GM21529 (cell line): ENCODE measurements around the gene PAM.
"Not testable (repeated sequence)": the region's sequence is repeated elsewhere in the genome, so short reads cannot be mapped to it uniquely, and the experiment has no call there.

ENCODE experiments used
- ATAC-seq: cut with Tn5 transposase; IDR thresholded peaks from one replicate; pipeline ENCODE4 v1.9.1; 2021; ENCODE audit not compliant: unreplicated experiment

The PAM gene

DNA sequence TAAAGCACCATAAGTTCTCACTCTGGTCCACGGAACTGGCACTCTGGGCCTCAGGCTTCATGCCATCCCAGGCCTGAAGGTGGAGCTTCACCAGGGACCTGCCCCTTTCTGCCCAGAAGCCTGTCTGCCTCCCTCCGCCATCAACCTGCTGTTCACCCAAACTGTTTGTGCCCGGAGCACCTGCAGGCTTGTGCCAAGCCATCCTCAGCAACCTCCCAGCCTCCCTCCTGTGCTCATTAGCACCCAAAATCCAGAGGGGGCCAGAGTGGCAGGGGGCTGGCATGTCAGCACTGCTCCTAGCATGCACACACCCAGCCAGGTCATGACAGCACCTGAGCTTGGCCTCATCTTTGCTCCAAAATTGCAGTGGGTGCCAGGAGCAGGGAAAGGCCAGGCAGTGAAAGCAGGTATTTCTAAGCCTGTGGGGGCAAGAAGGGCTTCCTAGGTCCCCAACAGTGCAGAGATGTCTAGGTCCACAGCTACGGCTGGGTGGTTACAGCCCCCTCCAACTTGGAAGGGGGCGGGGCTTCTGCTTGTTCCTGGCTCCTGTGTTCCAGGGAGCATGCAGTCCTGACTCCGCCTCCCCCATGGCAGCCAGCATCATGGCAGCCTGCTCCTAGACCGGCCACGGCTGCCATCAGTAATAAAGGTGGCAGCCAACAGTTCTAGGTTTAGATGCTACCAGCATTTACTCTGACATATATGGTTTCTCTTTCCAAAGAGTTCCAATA, 279.7 kb downstream of the PAM start:
- ATAC-seq = no peak

DNA sequence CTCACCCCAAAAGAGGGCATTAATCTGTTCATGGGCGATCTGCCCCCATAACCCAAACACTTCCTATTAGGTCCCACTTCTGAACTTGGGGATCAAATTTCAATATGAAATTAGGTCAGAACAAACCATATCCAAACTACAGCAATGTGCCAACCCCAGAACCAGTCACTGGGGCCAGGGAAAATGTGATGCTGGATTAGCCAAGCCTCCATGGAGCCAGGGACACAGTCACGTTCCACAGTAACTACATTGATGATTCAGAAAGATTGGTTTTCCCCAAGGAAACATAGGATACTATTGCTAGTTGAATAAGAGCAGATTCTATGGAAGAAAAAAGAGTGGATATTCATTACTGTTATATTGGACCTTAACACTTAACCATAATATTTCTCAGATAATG, 280.6 kb downstream of the PAM start:
- ATAC-seq = no peak

DNA sequence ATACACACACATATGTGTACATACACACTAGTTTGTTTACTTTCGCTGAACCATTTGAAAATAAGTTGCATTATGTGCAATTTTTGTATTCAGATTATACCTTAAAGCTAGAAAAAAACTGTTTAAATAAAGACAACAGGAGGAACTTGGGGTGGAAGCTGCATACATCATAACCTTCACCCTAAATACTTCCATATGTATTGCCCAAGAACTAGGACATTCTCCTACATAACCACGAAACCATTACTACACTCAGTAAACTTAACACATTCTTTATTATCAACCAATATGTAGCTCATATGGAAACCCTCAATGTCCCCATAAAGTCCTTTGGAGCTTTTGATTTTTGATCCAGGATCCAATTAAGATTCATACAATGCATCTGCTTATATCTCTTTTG, 281.5 kb downstream of the PAM start:
- ATAC-seq = no peak

DNA sequence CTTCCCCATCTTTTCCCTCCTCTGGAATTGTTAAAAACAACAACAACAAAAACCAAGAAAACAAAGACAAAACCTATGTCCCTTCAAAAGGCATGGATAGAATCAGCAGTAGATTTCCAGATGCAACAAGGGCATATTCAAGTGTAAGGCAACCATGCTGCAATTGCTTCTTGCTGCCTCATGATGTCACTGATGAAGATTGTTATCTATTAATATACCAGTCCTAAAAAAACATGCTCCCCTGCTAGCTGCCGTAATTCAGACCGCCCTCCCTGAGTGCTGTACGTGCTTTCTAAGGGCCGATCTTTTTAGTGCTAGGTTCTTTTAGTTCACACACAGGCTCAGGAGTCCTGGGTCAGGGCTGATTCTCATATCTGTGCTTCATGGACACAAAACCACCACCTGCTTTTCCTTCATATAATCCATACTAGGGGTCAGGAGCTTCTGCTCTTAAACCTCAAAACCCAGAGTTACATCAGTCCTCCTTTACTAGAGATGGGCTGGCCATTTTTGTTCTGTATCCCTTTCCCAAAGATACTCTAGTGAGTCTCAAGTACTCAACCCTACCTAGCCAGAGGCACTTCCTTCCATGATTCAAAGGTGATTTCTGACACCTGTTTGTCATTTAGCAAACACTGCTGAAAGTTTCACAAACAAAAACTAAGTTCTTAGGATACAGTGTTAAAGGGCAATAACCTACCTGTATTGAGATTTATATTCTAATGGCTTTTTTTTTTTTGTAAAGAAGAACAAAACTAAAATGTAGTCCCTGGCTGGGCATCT, 282.8 kb downstream of the PAM start:
- no peak for ATAC-seq

DNA sequence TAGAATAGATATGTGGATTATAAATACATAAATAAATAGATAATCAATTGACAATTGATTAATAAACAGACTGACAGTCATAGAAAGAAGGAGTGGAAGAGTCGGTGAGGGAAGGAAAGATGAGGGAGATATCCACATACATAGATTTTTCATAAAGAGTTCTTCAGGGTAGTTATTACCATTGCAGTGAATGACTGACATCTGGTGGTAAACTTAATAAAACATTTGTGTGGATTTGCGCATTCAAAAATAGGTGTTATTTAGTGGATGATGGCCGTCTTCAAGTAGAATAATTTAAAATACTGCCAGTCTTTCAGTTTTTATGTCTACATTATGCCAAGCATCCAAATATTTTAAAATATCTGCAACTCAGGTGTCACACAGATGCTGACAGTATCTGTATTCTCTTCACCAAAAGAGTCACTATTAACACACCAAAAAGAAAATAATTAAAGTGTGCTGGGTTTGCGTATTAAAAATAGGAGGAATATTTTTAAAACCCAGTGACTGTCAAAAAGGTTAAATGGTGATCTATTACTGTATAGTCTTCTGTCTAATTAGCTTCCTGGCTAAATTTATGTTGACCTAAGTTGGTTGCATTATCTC, 286.1 kb downstream of the PAM start:
- no peak for ATAC-seq

DNA sequence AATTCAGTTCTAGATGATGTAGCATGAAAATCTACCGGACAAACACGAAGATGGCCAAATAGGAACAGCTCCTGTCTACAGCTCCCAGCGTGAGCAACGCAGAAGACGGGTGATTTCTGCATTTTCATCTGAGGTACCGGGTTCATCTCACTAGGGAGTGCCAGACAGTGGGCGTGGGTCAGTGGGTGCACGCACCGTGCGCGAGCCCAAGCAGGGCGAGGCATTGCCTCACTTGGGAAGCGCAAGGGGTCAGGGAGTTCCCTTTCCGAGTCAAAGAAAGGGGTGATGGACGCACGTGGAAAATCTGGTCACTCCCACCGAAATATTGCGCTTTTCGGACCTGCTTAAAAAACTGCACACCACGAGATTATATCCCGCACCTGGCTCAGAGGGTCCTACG, 291.6 kb downstream of the PAM start:
- not testable (repeated sequence) for ATAC-seq

DNA sequence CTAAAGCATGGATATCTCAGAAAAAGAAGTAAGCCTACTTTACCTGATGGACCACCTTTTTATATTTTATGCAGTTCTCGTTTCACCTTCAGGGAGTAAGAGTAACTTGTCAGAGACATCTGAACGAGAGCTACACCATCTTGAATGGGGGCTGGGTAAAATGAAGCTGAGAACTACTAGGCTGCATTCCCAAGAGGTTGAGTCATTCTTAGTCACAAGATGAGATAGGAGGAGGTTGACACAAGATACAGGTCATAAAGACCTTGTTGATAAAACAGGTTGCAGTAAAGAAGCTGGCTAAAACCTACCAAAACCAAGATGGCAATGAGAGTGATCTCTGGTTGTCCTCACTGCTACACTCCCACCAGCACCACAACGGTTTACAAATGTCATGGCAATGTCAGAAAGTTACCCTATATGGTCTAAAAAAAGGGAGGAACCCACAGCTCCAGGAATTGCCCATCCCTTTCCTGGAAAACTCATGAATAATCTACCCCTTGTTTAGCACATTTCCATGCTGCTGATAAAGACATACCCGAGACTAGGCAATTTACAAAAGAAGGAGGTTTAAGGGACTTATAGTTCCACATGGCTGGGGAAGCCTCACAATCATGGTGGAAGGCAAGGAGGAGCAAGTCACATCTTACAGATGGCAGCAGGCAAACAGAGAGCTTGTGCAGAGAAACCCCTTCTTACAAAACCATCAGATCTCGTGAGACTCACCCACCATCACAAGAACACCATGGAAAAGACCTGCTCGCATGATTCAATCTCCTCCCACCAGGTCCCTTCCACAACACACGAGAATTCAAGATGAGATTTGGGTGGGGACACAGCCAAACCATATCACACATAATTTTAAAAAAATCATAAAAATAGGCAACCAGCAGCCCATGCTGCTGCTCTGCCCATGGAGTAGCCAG, 302.4 kb downstream of the PAM start:
- no peak for ATAC-seq

DNA sequence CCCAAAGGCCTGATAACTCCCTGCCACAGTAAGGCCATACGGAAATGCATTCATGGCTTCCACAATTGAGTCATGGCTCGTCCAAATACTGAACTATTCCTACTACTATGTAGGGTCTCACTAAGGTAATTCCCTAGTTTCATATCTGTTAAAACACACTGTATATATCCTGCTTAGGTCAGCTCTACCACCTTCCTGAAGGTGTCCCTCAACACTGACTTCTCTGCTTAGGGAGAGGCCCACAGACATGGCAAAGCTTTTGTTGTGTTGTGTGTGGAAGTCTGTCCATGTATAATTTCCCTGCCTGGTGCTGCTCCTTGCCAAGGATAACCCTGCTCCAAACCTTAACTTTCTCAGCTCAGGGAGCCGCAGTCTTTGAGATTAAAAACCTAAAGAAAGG, 304.4 kb downstream of the PAM start:
- no peak for ATAC-seq

DNA sequence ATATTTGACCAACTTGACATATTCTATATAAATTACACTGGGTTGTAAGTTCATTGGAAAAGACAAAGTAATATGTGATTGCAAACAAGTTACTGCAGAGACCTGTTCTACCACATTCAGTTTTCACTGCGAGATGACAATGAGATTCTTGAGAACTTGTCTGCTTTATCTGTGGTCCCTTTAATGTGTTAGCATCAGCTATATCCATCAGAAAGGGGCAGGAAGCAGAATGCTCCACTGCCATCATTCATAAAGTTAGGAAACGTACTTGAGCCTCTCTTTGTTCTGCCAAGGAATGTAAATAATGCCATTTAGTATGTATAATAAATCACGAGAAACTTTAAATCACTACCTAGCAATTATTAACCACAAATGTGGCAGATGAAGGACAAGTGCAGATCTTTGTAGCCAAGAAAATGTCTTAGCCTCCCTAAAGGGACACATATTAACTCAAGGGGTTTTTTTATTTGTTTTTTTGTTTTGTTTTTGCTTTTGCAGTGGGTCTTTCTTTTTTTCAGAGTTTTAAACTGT, 305.4 kb downstream of the PAM start:
- no peak for ATAC-seq

DNA sequence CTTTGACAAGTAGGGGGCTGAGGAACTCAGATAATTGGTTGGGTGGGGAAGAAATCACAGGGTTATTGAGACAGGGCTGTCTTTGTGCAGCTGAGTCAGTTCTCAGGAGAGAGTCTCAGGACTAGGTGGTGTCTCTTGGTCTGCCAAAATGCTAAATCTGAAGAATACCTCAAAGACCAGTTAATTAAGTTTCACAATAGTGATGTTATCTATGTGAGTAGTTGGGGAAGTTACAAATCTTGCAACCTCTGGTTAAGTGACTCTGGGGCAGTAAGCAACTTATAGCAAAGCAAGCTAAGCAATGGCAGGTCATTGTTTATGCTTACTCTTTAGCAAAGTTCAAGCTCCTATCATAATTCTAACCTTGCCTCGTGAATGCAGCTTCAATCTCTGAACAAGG, 311.2 kb downstream of the PAM start:
- ATAC-seq = no peak

DNA sequence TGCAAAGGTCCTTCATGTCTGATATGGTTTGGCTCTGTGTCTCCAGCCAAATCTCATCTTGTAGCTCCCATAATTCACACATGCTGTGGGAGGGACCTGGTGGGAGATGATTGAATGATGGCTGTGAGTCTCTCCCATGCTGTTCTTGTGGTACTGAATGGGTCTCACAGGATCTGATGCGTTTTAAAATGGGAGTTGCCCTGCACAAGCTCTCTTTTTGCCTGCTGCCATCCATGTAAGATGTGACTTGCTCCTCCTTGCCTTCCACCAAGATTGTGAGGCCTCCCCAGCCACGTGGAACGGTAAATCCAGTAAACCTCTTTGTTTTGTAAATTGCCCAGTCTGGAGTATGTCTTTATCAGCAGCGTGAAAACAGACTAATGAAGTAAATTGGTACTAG, 318.4 kb downstream of the PAM start:
- not testable (repeated sequence) for ATAC-seq

DNA sequence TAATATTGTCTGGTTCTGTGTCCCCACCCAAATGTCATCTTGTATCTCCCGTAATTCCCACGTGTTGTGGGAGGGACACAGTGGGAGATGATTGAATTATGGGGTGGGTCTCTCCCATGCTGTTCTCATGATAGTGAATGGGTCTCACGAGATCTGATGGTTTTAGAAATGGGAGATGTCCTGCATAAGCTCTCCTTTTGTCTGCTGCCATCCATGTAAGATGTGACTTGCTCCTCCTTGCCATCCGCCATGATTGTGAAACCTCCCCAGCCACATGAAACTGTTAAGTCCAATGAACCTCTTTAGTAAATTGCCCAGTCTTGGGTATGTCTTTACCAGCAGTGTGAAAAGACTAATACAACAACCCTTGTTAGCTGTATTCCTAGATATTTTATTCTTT, 320.3 kb downstream of the PAM start:
- ATAC-seq = no peak
